MM.1S (cell line): Measurements from ENCODE around the gene SPTLC1.

Source experiments
- CTCF ChIP-seq: fragments of 300-600 bp; sonication (generic); IDR thresholded peaks from 2 replicates; pipeline ENCODE4 v1.5.1; 2016; ENCODE audit warnings: antibody characterized with exemption, low read length, mixed read lengths
- EZH2 ChIP-seq: fragments of 300-600 bp; sonication (generic); optimal IDR thresholded peaks from 2 replicates; pipeline ENCODE3; 2017; ENCODE audit warnings: low read depth, mild to moderate bottlenecking, antibody characterized with exemption, low read length, mixed read lengths

DNA sequence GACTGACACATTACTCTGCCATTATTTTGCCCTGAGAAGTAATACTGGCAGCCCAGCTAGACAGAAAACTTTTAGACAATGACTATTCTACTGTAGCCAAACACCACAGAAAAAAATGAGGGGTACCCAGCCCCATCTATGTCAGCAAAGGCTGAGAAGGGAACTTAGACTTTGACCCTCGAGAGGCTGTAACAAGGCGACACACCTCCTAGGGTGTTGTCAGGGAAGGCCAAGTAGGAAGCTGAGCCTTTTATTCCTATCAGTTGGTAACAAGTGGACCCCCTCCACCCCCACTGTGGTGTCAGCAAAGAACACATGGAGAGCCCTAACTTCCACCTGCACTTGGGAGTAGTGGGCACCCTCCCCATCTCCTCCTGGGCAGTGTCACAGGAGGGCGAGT lies 55.6 kb downstream of the SPTLC1 start:
- no peak for TF ChIP-seq EZH2
- no peak for TF ChIP-seq CTCF
